Transverse colon (tissue), 4 donors: ENCODE results near the gene GFOD1.

Source experiments
- CTCF ChIP-seq, 5 experiments: fragments of 200-600 bp in 3 of 5; fragments of 450-650 bp in 2 of 5; sonication (generic) in 3 of 5; IDR thresholded peaks; 1 replicate in 2 of 5; 2 replicates in 3 of 5; pipeline ENCODE4 v1.5.1; 2016 to 2017; ENCODE audit warnings: antibody characterized with exemption in 5 of 5, inconsistent platforms in 3 of 5, mild to moderate bottlenecking in 2 of 5, moderate library complexity in 1 of 5
- POLR2A ChIP-seq: fragments of 450-650 bp; IDR thresholded peaks from one replicate; pipeline ENCODE4 v1.6.1; 2016; ENCODE audit warnings: antibody characterized with exemption, mild to moderate bottlenecking, moderate library complexity
- POLR2AphosphoS5 ChIP-seq, 3 donors: sonication (generic); formaldehyde crosslinking; IDR thresholded peaks; one replicate each; pipeline ENCODE4 v1.6.1; 2016; ENCODE audit warnings: antibody characterized with exemption in 3 of 3

GRCh38 chr6:13472976-13473767 lies 14.2 kb downstream of the GFOD1 start:
- TF ChIP-seq POLR2A = no peak
- TF ChIP-seq POLR2AphosphoS5 (IDR thresholded peaks at IDR 0.05) = no peak
- TF ChIP-seq CTCF (IDR thresholded peaks at IDR 0.05) = no peak
